H1 (cell line): ENCODE data around the gene LY9.

Experiments
- ATF2 ChIP-seq: IDR thresholded peaks from 2 replicates; pipeline ENCODE4 v1.6.1; 2012; ENCODE audit warnings: low read length, inconsistent platforms
- CTCF ChIP-seq, 3 experiments: IDR thresholded peaks; 1 replicate in 2 of 3; 2 replicates in 1 of 3; pipeline versions ENCODE4 v1.5.1 to v1.6.1; 2011; ENCODE audit warnings: low read length in 3 of 3, mild to moderate bottlenecking in 3 of 3, inconsistent platforms in 2 of 3, low read depth in 1 of 3, moderate library complexity in 1 of 3; ENCODE audit not compliant: insufficient read depth in 1 of 3; ENCODE audit errors: control extremely low read depth in 1 of 3
- GTF2F1 ChIP-seq: IDR thresholded peaks from 2 replicates; pipeline ENCODE4 v1.6.1; 2012; ENCODE audit warnings: low read depth, low read length, improper control_type of control experiment, borderline replicate concordance
- PHF8 ChIP-seq: fragments of 200-600 bp; sonication (generic); conservative IDR thresholded peaks from 2 replicates; pipeline ENCODE4 v1.7.1; 2012; ENCODE audit warnings: low read depth, mild to moderate bottlenecking, inconsistent platforms, low read length, moderate library complexity
- POLR2A ChIP-seq, 2 experiments: IDR thresholded peaks; 1 replicate in 1 of 2; 2 replicates in 1 of 2; pipeline ENCODE4 v1.6.1; 2011; ENCODE audit warnings: low read depth in 2 of 2, low read length in 2 of 2, mild to moderate bottlenecking in 2 of 2; ENCODE audit errors: control extremely low read depth in 1 of 2
- SP1 ChIP-seq: IDR thresholded peaks from 2 replicates; pipeline ENCODE4 v1.6.1; 2011; ENCODE audit warnings: low read depth, low read length
- SRF ChIP-seq: IDR thresholded peaks from 2 replicates; pipeline ENCODE4 v1.6.1; 2011; ENCODE audit warnings: mild to moderate bottlenecking, low read depth, low read length, moderate library complexity

DNA sequence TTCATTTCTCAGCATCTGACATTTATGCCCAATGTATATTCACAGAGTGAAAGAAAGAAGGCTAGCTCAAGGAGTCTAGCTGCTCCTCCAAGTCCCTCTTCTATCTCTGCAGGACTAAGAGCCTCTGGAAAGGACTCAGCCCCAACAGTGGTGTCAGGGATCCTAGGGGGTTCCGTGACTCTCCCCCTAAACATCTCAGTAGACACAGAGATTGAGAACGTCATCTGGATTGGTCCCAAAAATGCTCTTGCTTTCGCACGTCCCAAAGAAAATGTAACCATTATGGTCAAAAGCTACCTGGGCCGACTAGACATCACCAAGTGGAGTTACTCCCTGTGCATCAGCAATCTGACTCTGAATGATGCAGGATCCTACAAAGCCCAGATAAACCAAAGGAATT lies 3.7 kb downstream of the LY9 start:
- TF ChIP-seq CTCF (IDR thresholded peaks at IDR 0.05; ENCODE audit: control extremely low read depth in 1 of 3, insufficient read depth in 1 of 3, low read depth in 1 of 3, low read length in 3 of 3) (no peak), SP1 (no peak), PHF8 (no peak), GTF2F1 (no peak), ATF2 (no peak), POLR2A (IDR thresholded peaks at IDR 0.05; ENCODE audit: control extremely low read depth in 1 of 2, low read depth in 2 of 2, low read length in 2 of 2) (no peak), SRF (no peak)
